ENCODE measurements around the gene NCOA5. TPM values are rescaled to one million over a fixed set of nuclear protein-coding genes. Genes with fewer than 3 reads are reported as not detected.

Gene NCOA5
- 10 to 100 TPM; 20.6 to 23.8 TPM for total RNA-seq
- polyA plus RNA-seq (ENCODE audit: insufficient read length in 6 of 6): 10 to 100 TPM; 42.4 to 55.0 (median 51.5) TPM
- long read RNA-seq, donor 1, transcript NCOA5-201 (8 exons, 3,220 nt): major isoform, 5 of 21 reads
- long read RNA-seq, donor 1, partial matches to known transcripts: 15 of 21 reads
- long read RNA-seq, donor 1, other reads (novel, unspliced or antisense): 0 of 21 reads
- long read RNA-seq, donor 2, transcript NCOA5-201 (8 exons, 3,220 nt): major isoform, 7 of 13 reads
- long read RNA-seq, donor 2, partial matches to known transcripts: 0 of 13 reads
- long read RNA-seq, donor 2, other reads (novel, unspliced or antisense): 6 of 13 reads
- long read RNA-seq, donor 3, partial matches to known transcripts: 0 of 1 reads
- long read RNA-seq, donor 3, other reads (novel, unspliced or antisense): 0 of 1 reads
- long read RNA-seq, donor 4, partial matches to known transcripts: 0 of 4 reads
- long read RNA-seq, donor 4, other reads (novel, unspliced or antisense): 1 of 4 reads
- long read RNA-seq, donor 5, partial matches to known transcripts: 5 of 12 reads
- long read RNA-seq, donor 5, other reads (novel, unspliced or antisense): 5 of 12 reads
- long read RNA-seq, donor 6, transcript NCOA5-201 (8 exons, 3,220 nt): major isoform, 5 of 10 reads
- long read RNA-seq, donor 6, partial matches to known transcripts: 5 of 10 reads
- long read RNA-seq, donor 6, other reads (novel, unspliced or antisense): 0 of 10 reads
- long read RNA-seq, donor 7, partial matches to known transcripts: 0 of 2 reads
- long read RNA-seq, donor 7, other reads (novel, unspliced or antisense): 0 of 2 reads
- long read RNA-seq, donor 8, transcript NCOA5-201 (8 exons, 3,220 nt): major isoform, 5 of 10 reads
- long read RNA-seq, donor 8, partial matches to known transcripts: 5 of 10 reads
- long read RNA-seq, donor 8, other reads (novel, unspliced or antisense): 0 of 10 reads
- long read RNA-seq, donor 9: 0 reads
- long read RNA-seq, donor 10, partial matches to known transcripts: 0 of 2 reads
- long read RNA-seq, donor 10, other reads (novel, unspliced or antisense): 1 of 2 reads
- long read RNA-seq, donor 11, partial matches to known transcripts: 0 of 4 reads
- long read RNA-seq, donor 11, other reads (novel, unspliced or antisense): 0 of 4 reads
- long read RNA-seq, donor 12, transcript NCOA5-201 (8 exons, 3,220 nt): major isoform, 6 of 6 reads
- long read RNA-seq, donor 12, partial matches to known transcripts: 0 of 6 reads
- long read RNA-seq, donor 12, other reads (novel, unspliced or antisense): 0 of 6 reads

- Histone ChIP-seq H3K4me3 (peak within 1 kb of the TSS; percentile 74 to 84), H3K4me1 (peaks cover 30 to 50% of the 10 kb centered on the region in 2 donors), H3K27me3 (no peaks in the 10 kb centered on the region), H3K27ac (peak within 1 kb of the TSS; percentile 96 to 99), H3K36me3 (no peaks in the 10 kb centered on the region), H3K9me3 (no peaks in the 10 kb centered on the region)
- ATAC-seq (peak; percentile 96), DNase-seq (peak; percentile 96 to 98 (median 97))
- intact Hi-C loops (cut with DNase I): loop anchor here in 1 of 2 donors (5.0 kb wide), 1 partner anchor 77 kb away; no protein-coding TSS in a partner anchor
- TF ChIP-seq CTCF (IDR thresholded peaks at IDR 0.05): peak in 1 of 2 donors; percentile 13
These were observed at the start of gene NCOA5 for GRCh38 chr20:46089417-46090388. NCOA5 (minus strand) TSS chr20:46089962; CDS start chr20:46079424, 10,538 bp downstream.

GRCh38 chr20:46139266-46139889 is 49.6 kb upstream of the NCOA5 start:
- intact Hi-C loops (cut with DNase I): no loop called here
- Histone ChIP-seq H3K9me3 (no peaks in the 10 kb centered on the region), H3K27me3 (peaks cover 0 to 81% of the 10 kb centered on the region in 2 donors), H3K27ac (no peak overlapping the region), H3K36me3 (no peaks in the 10 kb centered on the region), H3K4me3 (no peak overlapping the region), H3K4me1 (no peaks in the 10 kb centered on the region)
- DNase-seq: no peak
- ATAC-seq: no peak
- TF ChIP-seq CTCF (IDR thresholded peaks at IDR 0.05): no peak

- intact Hi-C loops (cut with DNase I): no loop called here
- DNase-seq (no peak), ATAC-seq (no peak)
- H3K27me3 ChIP-seq: peaks cover 0 to 96% of the 10 kb centered on the region in 2 donors
- H3K36me3 ChIP-seq: no peaks in the 10 kb centered on the region
- H3K4me1 ChIP-seq: no peaks in the 10 kb centered on the region
- no peak for TF ChIP-seq CTCF (IDR thresholded peaks at IDR 0.05)
- H3K9me3 ChIP-seq: no peaks in the 10 kb centered on the region
- H3K27ac ChIP-seq: no peak overlapping the region
- no peak overlapping the region for H3K4me3 ChIP-seq
These were observed 48.1 kb upstream of the NCOA5 start for GRCh38 chr20:46137816-46138215.
